NCI-H128 (cell line): Measurements from ENCODE around the gene TRAF1.

Experiments
- DNase-seq: peaks from one replicate; lab custom pipeline; 2025; ENCODE audit not compliant: unreplicated experiment; lab: John Stamatoyannopoulos, UW

TRAF1 gene

GRCh38 chr9:120941046-120941770, 14.6 kb upstream of the TRAF1 start:
- DNase-seq: no peak

GRCh38 chr9:120940573-120940972, 14.0 kb upstream of the TRAF1 start:
- no peak for DNase-seq

DNA sequence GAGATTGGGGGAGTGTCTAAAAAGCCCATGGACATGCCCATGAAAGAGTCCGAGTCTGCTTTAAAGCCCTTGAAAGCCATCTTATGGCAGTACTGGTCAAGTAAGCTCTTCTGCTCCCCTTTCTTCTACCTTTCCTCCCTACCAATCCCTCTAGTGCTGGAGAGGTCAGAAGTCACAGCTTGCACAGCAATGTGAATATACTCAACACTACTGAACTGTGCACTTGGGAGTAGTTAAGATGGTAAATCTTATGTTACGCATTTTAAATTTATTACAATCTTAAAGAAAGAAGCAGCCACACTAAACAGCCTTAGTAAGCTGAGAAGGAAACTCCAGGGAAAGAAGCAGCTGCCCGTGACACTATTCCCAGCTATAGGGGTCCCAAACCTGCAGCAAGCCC, 12.3 kb upstream of the TRAF1 start:
- DNase-seq: no peak

GRCh38 chr9:120937596-120937995, 11.0 kb upstream of the TRAF1 start:
- no peak for DNase-seq

GRCh38 chr9:120937127-120937526, 10.5 kb upstream of the TRAF1 start:
- DNase-seq: no peak

DNA sequence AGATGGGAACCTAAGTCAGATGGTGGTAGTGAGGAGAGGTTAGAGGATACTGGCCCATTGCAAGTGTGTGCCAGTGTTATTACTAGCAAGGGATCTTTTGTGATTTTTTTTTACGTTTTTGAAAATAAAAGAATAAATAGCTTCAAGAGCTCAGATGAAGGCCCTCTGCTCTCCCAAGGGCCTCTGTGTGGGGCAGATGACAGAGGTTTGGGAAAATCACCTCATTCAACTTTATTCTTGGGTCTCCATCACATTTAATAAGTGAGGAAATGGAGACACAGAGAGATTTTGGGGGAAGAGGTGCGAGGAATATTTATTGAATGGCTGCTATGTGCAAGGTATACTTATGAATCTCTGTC, 10.1 kb upstream of the TRAF1 start:
- no peak for DNase-seq

- DNase-seq: peak; percentile 68
Measured at GRCh38 chr9:120936011-120936763, 9.6 kb upstream of the TRAF1 start.

DNA sequence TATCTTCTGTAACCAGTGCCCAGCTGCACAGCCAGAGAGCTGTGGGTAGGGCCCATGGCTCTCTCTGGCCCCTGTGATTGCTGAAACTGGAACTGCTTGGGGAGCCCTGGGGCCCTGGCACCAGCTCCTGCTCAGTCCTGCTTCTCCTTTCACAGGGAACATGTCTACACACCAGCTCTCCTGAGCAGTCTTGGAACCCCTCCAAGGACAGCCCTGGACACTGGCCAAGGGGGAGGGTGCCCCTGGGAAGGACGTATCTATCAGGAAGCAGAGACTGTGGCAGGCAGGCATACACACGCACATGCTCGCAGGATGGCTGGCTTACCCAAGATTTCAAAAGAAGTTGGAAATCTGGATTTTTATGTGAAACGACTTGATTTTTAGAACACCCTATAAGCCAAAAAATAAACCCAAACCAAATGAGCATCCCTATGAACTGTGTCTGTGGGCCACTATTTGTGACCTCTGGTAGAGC, 8.8 kb upstream of the TRAF1 start:
- peak; percentile 82 for DNase-seq

DNA sequence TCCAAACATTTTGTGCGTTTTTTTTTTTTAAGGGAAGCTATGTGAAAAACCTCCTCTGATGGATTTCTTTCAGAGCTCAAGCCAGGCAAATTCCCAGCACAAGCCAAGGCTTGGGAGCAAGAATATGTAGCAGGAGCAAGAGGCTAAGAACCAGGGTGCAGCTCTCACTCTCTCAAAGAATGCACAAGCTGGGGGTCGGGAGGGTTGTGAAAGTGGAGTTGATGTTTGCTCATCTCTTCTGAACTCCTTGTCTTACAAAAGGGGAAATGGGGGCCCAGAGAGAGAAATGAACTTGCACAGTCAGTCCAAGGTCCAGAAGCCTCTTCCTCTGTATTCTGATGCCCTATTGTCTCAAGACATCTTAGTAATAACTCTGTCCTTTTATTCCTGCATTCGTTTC, 7.7 kb upstream of the TRAF1 start:
- no peak for DNase-seq

DNA sequence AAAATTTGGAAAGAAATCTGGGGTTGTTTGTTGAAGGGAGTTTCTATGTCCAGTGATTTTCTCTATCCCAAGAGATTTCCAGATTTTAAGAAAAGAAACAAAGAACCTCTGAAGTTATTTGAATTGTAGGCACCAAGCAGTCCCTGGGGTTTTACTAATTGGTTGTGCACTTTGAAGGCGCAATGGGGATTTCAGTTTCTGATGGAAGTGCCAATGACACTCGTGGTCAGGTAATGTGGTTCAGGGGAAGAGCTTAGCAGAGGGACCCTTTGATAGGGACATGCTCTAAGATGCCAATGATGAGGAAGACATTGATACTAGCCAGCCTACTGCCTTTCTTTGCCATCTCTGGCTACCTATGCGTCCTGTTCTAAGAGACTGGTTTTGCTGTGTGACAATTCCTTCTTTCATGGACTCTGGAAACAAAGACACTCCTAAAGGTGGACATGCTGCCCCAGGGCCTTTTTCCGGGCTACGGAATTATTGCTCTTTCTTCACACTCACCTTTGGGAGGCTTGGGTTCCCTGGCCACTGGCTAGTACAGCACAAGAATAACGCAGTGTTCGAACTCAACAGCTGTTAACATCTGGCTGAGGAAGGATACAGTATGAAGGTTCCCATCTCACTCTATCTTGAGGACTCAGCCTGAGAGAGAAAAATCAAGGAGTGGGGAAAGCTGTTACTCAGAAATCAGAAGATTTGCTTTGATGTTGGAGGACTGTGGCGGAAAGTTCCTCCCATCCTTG, 6.9 kb upstream of the TRAF1 start:
- no peak for DNase-seq

DNA sequence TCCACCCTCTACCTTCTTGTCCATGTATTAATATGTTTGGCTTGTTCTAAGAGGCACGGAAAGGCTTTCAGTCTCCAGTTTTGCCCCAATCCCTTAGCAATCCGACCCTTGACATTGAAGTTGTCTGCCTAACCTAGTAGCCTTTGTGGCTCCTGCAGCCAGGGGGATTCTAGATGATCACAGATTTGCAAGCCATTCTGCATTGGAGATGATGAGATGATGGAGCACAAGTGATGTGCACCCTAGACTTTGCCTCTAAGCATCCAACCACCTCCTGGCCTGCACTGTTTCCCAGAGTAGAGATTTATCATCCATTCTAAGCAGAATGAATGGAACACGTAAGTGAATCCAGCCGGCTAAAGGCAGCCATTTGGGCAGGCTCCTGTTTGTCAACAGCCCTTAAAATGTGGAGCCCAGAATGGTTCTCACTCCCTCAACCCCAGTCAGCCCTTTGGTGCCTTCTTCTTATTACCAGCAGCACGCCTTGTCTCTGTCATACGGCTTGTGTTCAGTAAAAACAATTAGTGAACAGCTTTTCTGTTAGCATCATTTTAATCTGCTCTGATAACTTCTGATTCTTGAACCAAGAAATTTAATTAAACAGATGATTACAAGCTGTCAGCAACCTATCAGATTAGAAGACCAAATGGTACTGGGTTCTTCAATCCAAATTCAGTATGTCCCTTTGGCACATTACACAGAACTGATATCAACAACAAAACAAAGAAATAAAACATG, 5.7 kb upstream of the TRAF1 start:
- no peak for DNase-seq

DNA sequence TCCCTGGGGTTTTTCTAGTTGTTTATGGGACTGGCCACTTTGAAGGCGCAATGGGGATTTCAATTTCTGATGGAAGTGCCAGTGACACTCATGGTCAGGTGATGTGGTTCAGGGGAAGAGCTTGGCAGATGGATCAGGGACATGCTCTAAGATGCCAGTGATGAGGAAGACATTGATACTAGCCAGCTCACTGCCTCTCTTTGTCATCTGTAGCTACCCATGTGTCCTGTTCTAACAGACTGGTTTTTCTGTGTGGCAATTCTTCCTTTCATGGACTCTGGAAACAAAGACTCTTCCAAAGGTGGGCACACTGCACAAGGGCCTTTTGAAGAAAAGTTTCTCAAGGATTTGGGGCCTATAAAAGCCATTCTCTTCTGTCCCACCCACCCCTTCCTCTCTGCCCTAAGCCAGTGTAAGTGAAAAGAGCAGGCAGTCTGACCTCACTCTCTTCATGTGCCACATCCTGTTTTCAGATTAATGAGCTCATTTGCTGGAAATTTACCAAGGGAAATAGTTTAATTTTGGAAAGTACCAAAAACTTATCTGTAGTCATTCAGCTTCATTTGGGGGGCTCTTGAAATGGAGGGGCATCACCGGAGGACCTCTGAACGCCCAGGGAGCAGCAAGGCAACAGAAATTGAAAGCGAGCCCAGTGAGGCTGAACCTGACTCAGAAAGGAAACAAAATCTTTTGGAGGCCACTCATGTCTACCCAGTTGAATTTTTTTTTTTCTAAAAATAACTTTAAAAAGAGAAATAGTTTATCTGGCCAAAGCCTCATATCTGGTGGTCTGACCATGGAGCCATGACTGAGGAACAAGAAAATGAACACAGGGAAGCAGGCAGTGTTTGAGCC, 4.9 kb upstream of the TRAF1 start:
- DNase-seq: no peak

- DNase-seq: no peak
Measured at GRCh38 chr9:120929229-120929791, 2.7 kb upstream of the TRAF1 start.

- peak; percentile 30 for DNase-seq
Measured at GRCh38 chr9:120928483-120929228, 2.1 kb upstream of the TRAF1 start.

GRCh38 chr9:120928015-120928482, 1.5 kb upstream of the TRAF1 start:
- DNase-seq: no peak

GRCh38 chr9:120927269-120928014, 846 bp upstream of the TRAF1 start:
- DNase-seq: no peak

DNA sequence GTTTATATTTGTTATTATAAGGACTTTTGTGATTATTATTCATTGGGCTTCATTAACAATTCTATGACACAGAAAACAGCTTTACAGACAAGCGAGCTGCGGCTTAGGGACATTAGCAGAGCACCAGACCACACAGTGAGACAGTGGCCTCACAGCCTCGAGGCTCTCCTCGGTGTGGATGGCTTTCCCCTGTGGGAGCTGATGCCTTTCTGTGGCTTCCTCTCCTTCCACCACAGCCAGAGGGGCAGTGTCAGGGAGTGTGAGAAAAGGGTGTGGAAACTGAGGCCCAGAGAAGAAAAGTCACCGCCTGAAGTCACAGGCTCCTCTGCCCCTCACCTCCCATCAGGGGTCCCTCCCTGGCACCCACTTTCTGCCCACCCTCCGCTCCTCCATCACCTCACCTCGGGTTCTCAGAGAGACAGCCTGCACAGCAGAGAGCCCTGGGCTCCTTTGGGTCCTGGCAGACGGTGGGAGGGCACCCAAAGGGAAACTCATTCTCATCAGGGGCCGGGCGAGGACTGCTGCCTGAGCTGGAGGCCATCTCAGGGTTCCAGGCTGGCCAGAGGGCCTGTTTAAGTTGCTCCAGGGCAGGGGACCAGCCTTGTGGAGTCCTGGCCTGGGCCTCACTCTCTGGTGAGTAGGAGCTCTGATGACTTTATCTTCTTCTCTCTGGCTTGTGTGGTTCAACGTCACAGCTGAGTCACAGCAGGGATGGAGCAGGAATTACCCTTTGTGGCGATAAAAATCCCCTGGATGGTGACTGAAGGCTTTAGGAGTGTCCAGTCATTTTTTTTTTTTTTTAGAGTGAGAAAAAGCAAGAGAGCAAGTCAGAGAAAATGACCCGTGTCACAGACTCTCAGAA, 830 bp downstream of the TRAF1 start:
- no peak for DNase-seq
